C4-2B (cell line): ENCODE results near the gene PROSER3.

Experiments
- ZFX ChIP-seq: fragments of 450-650 bp; IDR thresholded peaks from 2 replicates; pipeline ENCODE4 v1.6.1; 2017
- TF ChIP-seq, protein P1 (sequence below): fragments of 450-650 bp; conservative IDR thresholded peaks from 2 replicates; pipeline ENCODE4 v1.5.1; 2017; ENCODE audit warnings: mild to moderate bottlenecking

DNA sequence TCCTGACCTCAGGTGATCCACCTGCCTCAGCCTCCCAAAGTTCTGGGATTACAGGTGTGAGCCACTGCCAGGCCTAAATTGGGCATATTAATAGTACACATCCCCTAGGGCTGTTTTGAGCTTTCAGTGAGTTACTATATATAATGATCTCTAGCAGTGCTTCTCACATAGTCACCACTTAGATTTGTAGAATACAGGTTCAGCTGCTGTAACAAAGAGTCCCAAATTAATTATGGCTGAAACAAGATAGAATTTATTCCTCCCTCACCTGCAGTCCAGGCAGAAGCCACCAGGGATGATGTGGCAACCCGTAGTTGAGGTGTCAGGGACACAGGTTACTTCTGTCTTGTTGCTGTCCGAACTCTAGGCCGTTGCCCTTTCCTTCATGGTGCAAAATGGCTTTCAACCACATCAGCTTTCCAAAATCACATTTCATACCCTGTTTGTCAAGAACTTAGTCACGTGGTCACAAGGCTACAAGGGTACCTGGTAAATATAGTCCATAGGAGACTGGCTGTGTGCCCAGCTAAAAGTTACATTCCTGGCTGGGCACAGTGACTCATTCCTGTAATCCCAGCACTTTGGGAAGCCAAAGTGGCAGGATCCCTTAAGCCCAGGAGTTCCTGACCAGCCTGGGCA lies 2.9 kb downstream of the PROSER3 start:
- TF ChIP-seq, protein P1, sequence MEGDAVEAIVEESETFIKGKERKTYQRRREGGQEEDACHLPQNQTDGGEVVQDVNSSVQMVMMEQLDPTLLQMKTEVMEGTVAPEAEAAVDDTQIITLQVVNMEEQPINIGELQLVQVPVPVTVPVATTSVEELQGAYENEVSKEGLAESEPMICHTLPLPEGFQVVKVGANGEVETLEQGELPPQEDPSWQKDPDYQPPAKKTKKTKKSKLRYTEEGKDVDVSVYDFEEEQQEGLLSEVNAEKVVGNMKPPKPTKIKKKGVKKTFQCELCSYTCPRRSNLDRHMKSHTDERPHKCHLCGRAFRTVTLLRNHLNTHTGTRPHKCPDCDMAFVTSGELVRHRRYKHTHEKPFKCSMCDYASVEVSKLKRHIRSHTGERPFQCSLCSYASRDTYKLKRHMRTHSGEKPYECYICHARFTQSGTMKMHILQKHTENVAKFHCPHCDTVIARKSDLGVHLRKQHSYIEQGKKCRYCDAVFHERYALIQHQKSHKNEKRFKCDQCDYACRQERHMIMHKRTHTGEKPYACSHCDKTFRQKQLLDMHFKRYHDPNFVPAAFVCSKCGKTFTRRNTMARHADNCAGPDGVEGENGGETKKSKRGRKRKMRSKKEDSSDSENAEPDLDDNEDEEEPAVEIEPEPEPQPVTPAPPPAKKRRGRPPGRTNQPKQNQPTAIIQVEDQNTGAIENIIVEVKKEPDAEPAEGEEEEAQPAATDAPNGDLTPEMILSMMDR = no peak
- no peak for TF ChIP-seq ZFX
